D341Med (cell line): ENCODE data around the gene ASB17.
"Not testable (repeated sequence)": the region's sequence is repeated elsewhere in the genome, so short reads cannot be mapped to it uniquely, and the experiment has no call there.

Experiments used
- DNase-seq: peaks from one replicate; pipeline ENCODE4 v3.0.0; 2012; ENCODE audit warnings: low spot score

Gene ASB17

GRCh38 chr1:75932304-75932703 lies at the start of gene ASB17:
ASB17 (minus strand) TSS chr1:75932404; CDS start chr1:75932291, 113 bp downstream.
- DNase-seq, result no peak

- no peak for DNase-seq
Measured at GRCh38 chr1:75980972-75981897, 49.0 kb upstream of the ASB17 start.

GRCh38 chr1:75970631-75971030 lies 38.4 kb upstream of the ASB17 start:
- DNase-seq, result no peak

GRCh38 chr1:75969550-75969949 lies 37.3 kb upstream of the ASB17 start:
- DNase-seq, result no peak

GRCh38 chr1:75967719-75968118 lies 35.5 kb upstream of the ASB17 start:
- no peak for DNase-seq

DNA sequence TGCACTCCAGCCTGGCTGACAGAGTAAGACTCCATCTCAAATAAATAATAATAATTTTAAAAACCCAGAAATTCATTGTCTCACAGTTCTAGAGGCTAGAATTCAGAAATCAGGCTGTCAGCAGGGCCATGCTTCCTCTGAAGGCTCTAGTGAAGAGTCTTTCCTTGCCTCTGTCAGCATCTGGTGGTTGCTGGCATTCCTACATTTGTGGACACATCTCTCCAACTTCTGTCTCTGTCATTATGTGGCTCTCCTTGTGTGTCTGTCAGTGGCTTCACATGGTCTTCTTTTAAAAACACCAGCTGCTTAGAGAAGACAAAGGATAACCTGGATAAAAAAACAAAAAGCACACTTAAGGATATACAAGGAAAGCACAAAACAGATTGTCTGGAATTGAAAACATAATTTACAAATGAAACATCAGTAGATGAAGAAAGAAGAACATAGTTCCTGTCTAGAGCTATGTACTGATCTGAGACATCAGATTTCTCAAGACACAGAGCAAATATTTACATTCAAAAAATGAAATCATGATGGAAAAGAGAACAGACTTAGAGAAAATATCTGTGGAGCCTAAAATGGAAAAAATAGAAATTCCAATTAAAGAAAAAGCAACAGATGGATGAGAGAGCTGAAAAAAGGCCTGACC lies 32.7 kb upstream of the ASB17 start:
- no peak for DNase-seq

DNA sequence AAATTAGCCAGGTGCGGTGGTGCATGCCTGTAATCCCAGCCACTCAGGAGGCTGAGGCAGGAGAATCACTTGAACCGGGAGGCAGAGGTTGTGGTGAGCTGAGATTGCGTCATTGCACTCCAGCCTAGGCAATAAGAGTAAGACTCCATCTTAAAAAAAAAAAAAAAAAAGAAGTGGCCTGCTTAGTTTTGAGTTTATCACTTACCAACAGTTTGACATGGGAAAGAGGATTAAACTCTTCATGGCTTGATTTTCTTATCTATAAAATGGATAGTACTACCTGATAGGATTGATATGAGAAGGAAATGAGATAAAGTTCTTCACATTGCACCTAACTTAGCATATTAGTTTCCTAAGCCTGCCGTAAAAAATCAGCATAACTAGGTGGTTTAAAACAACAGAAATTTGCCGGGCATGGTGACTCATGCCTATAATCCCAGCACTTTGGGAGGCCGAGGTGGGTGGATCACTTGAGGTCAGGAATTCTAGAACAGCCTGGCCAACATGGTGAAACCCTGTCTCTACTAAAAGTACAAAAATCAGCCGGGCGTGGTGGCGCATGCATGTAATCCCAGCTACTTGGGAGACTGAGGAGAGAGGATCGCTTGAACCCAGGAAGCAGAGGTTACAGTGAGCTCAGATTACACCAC lies 32.0 kb upstream of the ASB17 start:
- DNase-seq, result not testable (repeated sequence)

GRCh38 chr1:75954586-75954985 lies 22.4 kb upstream of the ASB17 start:
- DNase-seq, result no peak

DNA sequence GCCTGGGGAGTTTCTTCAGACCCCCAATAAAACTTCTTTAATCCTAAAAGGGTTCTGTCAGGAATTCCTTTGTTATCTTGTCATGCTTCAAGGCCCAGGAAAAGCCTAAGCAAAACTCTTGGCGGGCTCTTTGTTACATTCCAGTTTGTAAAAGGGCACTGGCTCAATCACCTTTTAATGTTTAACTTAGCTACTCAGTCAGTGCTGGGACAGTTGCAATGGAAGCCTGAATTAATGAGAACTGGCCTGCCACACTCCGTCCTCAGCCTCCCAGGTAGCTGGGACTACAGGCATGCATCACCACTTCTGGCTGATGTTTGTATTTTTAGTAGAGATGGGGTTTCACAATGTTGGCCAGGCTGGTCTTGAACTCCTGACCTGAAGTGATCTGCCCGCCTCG lies 21.3 kb upstream of the ASB17 start:
- DNase-seq, result no peak

GRCh38 chr1:75952016-75952415 lies 19.8 kb upstream of the ASB17 start:
- DNase-seq, result no peak

- DNase-seq, result no peak
Measured at GRCh38 chr1:75950176-75950575, 18.0 kb upstream of the ASB17 start.

DNA sequence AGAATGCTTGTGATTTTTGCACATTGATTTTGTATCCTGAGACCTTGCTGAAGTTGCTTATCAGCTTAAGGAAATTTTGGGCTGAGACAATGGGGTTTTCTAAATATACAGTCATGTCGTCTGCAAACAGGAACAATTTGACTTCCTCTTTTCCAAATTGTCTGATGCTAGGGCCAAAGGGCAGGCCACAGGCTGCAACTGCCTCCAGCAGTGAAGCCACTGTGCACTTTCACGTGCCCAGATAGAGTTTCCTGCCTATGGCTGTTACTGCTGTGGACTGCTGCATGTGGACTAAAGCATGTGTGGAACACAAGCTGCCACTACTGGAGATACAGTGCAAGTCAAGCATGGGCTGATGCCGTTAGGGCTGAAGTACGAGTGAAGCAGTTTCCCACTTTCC lies 10.8 kb upstream of the ASB17 start:
- not testable (repeated sequence) for DNase-seq

GRCh38 chr1:75937034-75937433 lies 4.8 kb upstream of the ASB17 start:
- no peak for DNase-seq

DNA sequence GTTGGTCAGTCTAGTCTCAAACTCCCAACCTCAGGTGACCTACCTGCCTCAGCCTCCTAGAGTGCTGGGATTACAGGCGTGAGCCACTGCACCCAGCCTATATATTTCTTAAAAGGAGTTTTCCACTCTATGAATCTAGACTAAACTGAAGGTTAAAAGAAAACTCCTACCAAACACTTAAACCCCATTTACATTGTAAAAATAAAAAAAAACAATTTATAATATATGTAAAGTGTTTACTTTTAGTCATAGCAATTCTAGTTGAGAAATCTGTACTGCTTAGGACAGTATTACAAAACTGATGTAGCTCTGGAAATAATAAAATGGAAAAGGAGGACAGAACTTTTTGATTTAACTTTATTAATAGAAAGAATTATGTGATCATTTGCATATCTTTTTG lies 9.5 kb downstream of the ASB17 start:
- DNase-seq, result no peak

GRCh38 chr1:75916834-75917233 lies 15.4 kb downstream of the ASB17 start:
- DNase-seq, result no peak

GRCh38 chr1:75908717-75909152 lies 23.5 kb downstream of the ASB17 start:
- peak; percentile 31 for DNase-seq

GRCh38 chr1:75901371-75901770 lies 30.8 kb downstream of the ASB17 start:
- no peak for DNase-seq

DNA sequence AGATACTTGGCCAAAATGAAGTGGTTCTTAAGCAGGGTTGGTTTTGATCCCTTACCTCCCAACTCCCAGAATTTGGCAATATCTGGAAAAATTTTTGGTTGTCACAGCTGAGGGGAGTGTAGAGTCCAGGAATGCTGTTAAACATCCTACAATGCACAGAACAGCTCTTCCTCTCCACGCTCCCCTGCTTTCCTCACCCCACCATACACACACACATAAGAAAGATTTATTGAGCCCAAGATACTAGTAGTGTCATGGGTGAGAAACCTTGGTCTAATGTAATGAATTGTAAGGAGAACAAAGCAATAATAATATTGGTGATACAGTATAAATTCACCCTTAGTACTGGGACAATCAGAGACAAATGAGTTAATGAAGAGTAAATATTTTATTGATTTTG lies 47.8 kb downstream of the ASB17 start:
- DNase-seq, result no peak

- no peak for DNase-seq
Measured at GRCh38 chr1:75879985-75880384, 52.2 kb downstream of the ASB17 start.

- no peak for DNase-seq
Measured at GRCh38 chr1:75870951-75871350, 61.3 kb downstream of the ASB17 start.
